22Rv1 (cell line): ENCODE data around the gene VPS35L.

Source experiments
- H3K27ac ChIP-seq: fragments of 450-650 bp; 2 replicates; pipeline ENCODE4 v1.5.1; 2017
- ZFX ChIP-seq: fragments of 450-650 bp; IDR thresholded peaks from 2 replicates; pipeline ENCODE4 v1.6.1; 2017; ENCODE audit warnings: antibody characterized with exemption, borderline replicate concordance
- TF ChIP-seq, protein P1 (sequence below): fragments of 450-650 bp; IDR thresholded peaks from 2 replicates; pipeline ENCODE4 v1.5.1; 2017; ENCODE audit warnings: mild to moderate bottlenecking

VPS35L gene

DNA sequence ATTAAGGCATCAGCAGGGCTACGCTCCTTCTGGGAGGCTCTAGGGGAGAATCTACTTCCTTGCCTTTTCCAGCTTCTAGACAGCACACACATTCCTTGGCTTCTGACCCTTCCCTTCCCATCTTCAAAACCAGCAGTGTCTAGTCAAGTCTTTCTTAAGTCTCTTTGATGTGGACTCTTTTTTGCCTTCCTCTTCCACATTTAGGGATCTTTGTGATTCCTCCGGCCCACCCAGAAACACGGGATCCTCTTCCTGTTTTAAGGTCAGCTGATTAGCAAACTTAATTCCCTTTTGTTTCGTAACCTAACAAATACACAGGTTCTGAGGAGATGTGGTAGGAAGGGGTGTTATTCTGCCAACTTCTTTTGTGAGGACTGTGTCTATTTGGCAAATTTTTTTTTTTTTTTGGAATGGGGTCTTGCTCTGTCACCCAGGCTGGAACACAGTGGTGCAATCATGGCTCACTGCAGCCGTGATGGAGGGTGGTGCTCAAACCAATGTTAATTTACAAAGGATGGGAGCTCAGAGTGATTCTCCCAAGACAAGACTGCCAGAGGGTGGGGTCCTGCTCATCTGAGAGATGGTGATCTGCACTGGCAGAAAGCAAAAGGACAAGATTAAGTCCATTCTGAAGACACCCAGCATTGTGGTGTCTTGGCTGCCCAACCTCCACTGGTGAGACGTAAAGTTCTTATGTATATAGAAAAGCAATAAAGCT is 147.8 kb downstream of the VPS35L start:
- no peak overlapping the region for H3K27ac ChIP-seq
- TF ChIP-seq, protein P1, sequence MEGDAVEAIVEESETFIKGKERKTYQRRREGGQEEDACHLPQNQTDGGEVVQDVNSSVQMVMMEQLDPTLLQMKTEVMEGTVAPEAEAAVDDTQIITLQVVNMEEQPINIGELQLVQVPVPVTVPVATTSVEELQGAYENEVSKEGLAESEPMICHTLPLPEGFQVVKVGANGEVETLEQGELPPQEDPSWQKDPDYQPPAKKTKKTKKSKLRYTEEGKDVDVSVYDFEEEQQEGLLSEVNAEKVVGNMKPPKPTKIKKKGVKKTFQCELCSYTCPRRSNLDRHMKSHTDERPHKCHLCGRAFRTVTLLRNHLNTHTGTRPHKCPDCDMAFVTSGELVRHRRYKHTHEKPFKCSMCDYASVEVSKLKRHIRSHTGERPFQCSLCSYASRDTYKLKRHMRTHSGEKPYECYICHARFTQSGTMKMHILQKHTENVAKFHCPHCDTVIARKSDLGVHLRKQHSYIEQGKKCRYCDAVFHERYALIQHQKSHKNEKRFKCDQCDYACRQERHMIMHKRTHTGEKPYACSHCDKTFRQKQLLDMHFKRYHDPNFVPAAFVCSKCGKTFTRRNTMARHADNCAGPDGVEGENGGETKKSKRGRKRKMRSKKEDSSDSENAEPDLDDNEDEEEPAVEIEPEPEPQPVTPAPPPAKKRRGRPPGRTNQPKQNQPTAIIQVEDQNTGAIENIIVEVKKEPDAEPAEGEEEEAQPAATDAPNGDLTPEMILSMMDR = no peak
- no peak for TF ChIP-seq ZFX

DNA sequence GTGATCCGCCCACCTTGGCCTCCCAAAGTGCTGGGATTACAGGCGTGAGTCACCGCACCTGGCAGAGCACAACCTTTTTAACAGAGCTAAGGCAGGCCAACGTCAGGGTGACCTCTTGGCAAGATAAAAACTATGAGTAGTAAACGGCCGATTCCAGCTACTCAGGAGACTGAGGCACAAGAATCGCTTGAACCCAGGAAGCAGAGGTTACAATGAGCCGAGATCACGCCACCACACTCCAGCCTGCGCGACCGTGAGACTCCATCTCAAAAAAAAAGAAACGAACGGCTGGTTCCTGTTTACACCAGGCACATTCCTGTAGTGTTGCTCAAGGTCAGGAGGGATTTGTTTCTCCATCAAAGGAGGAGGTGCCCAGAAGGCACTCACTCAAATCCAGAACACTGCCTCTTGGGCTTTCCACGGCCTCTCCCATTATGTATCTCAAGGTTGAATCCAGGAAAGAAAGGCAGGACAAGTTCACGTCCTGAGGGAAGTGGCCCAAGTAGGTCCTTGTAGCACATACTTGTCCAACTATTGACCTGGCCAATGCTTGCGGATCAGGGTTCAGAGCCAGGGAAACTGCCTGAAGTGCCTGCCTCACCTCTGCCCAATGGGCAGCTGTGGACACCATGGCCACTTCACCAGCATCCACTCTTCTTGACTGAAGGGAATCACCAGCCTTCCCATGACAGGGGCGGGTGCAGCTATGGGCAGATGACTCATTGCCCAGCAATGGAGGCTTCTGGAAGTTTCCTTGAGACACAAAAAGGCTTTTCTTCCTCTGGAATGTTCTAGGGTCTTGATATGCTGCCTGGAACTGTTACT is 149.0 kb downstream of the VPS35L start:
- TF ChIP-seq, protein P1 = no peak
- no peak overlapping the region for H3K27ac ChIP-seq

DNA sequence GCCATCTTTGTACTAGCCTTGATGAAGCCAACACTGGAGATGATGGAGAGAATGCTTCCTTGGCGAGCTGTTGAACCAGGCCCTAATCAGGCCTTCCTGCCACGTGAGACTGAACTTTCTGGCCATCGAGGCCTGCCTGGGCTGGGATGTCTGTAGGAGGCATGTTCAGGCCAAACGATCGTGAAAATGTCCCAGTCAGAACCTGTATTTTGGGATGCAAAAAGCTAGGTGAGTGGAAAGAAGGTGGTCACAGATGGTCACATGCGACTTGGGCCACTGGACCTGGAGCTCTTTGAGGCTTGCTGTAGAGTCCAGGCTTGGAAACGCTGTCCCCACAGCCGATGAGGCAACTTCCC is 149.6 kb downstream of the VPS35L start:
- TF ChIP-seq, protein P1 = no peak
- no peak for TF ChIP-seq ZFX
- no peak overlapping the region for H3K27ac ChIP-seq

DNA sequence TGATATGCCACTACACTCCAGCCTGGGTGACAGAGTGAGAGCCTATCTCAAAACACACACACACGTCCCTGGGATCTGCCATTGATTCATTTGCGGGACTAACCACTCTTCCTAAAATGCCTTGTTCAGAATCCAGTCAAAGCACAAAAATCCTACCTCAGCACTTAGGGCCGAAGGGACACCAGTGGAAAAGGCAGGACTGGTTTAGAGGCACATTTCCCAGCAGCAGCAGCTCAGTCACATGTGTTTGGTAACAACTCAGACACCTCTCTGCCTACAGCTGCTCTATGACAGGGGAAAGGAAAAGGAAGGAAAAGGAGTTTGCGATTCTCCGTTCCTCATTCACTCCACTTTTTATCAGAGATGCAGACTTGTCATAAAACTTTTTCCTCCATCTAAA is 150.3 kb downstream of the VPS35L start:
- H3K27ac ChIP-seq = no peak overlapping the region
- TF ChIP-seq ZFX = no peak
- TF ChIP-seq, protein P1 = no peak

DNA sequence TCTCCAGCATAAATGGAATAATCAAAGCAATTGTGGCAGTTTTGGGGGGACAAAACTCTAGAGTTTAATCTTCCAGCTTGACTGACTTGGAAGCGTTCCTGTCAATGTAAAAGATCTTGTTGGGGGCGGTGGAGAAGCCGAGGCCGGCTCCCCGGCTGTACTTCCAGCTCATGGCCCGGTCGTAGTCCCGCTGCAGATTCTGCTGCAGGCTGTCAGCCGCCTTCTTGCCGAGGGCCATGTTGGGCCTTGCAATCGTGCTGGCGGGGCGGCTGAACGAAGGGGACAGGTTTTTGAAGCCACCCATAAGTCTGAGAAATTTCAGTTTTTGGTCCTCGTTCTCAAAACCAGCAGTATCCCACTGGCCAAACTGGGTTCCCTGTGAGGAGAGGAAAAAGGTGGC is 151.3 kb downstream of the VPS35L start:
- TF ChIP-seq ZFX = no peak
- TF ChIP-seq, protein P1 = no peak
- no peak overlapping the region for H3K27ac ChIP-seq

DNA sequence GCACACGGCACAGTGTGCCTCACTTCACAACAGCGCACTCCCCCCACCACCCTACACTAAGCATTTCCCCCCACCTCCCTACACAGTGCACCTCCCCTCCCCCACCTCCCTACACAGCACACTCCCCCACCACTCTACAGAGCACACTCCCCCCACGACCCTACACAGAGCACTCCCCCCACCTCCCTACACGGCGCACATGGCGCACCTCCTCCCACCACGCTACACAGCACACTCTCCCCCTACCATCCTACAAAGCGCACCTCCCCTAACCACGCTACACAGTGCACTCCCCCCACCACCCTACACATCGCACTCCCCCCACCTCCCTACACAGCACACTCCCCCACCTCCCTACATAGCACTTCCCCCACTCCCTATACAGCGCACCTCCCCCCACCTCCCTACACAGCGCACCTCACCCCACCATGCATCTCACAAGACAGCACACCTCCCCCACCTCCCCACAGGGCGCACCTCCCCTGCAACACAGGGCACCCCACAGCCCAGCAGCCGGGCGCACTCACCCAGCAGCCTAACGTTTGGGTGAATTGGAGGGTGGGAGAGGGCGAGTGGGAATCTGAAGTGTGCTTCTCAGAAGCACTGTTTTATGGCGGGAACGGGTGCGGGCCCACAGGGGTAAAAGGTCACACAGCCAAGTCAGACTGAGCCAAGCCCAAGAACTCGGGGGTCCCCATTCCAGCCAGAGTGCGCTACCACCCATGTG is 152.2 kb downstream of the VPS35L start:
- no peak for TF ChIP-seq ZFX
- no peak overlapping the region for H3K27ac ChIP-seq

GRCh38 chr16:19708296-19709205 is 153.0 kb downstream of the VPS35L start:
- H3K27ac ChIP-seq = no peak overlapping the region
- TF ChIP-seq, protein P1 = no peak
- TF ChIP-seq ZFX = no peak
